GM21447 (cell line): ENCODE measurements around the gene PRDM12.

Experiments used
- ATAC-seq: cut with Tn5 transposase; IDR thresholded peaks from one replicate; pipeline ENCODE4 v1.9.1; 2021; ENCODE audit not compliant: unreplicated experiment

The PRDM12 gene

GRCh38 chr9:130635721-130636647, 28.4 kb upstream of the PRDM12 start:
- ATAC-seq: no peak

GRCh38 chr9:130636648-130637020, 27.8 kb upstream of the PRDM12 start:
- no peak for ATAC-seq

GRCh38 chr9:130638284-130639123, 25.9 kb upstream of the PRDM12 start:
- ATAC-seq: no peak

- no peak for ATAC-seq
Measured at GRCh38 chr9:130639124-130639765, 25.1 kb upstream of the PRDM12 start.

- ATAC-seq: no peak
Measured at GRCh38 chr9:130639866-130640555, 24.4 kb upstream of the PRDM12 start.

- ATAC-seq: no peak
Measured at GRCh38 chr9:130640681-130641080, 23.7 kb upstream of the PRDM12 start.

- no peak for ATAC-seq
Measured at GRCh38 chr9:130642926-130643325, 21.5 kb upstream of the PRDM12 start.

GRCh38 chr9:130651221-130651620, 13.2 kb upstream of the PRDM12 start:
- ATAC-seq: no peak

GRCh38 chr9:130651752-130652151, 12.6 kb upstream of the PRDM12 start:
- ATAC-seq: no peak

GRCh38 chr9:130654879-130655278, 9.5 kb upstream of the PRDM12 start:
- no peak for ATAC-seq

GRCh38 chr9:130658893-130659698, 5.3 kb upstream of the PRDM12 start:
- ATAC-seq: no peak

GRCh38 chr9:130659699-130660248, 4.6 kb upstream of the PRDM12 start:
- no peak for ATAC-seq

- ATAC-seq: no peak
Measured at GRCh38 chr9:130660326-130660682, 4.1 kb upstream of the PRDM12 start.

- no peak for ATAC-seq
Measured at GRCh38 chr9:130660683-130661450, 3.5 kb upstream of the PRDM12 start.

GRCh38 chr9:130661451-130662098, 2.8 kb upstream of the PRDM12 start:
- ATAC-seq: no peak

GRCh38 chr9:130662099-130662969, 2.1 kb upstream of the PRDM12 start:
- ATAC-seq: no peak

- ATAC-seq: no peak
Measured at GRCh38 chr9:130662970-130663257, 1.5 kb upstream of the PRDM12 start.
